ENCODE results near the gene WEE1. TPM values are rescaled to one million over a fixed set of nuclear protein-coding genes. Genes with fewer than 3 reads are reported as not detected.

The WEE1 gene
- total RNA-seq, 6 experiments from 2014 or later = 28.3 to 45.6 (median 39.4) TPM

DNA sequence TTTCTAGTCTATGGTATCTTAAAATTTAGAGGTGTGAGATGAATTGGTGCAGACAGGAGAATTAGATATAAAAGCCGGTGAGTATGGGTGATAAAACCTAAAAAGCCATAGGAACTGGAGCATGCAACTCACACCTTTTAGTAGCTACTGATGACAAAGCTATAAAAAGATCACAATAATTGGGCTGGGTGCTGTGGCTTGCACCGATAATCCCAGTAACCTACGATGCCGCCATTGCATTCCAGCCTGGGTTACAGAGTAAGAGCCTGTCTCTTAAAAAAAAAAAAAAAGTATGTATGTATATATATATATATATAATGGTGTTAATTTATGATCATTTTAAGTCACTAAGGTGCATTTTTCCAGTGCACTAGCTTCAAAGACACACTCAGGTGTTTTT, 17.2 kb downstream of the WEE1 start:
- DNase-seq = no peak
- H3K36me3 Mint-ChIP-seq (ENCODE audit: low read depth) = peaks cover 31% of the 10 kb centered on the region
- H3K27ac Mint-ChIP-seq = no peak overlapping the region
- no peak overlapping the region for H3K4me3 Mint-ChIP-seq
- no peaks in the 10 kb centered on the region for H3K27me3 Mint-ChIP-seq (ENCODE audit: insufficient read depth)
- H3K4me1 Mint-ChIP-seq (ENCODE audit: low read depth) = peaks cover 43% of the 10 kb centered on the region
- H3K9me3 Mint-ChIP-seq = no peaks in the 10 kb centered on the region
- TF ChIP-seq, protein P1, sequence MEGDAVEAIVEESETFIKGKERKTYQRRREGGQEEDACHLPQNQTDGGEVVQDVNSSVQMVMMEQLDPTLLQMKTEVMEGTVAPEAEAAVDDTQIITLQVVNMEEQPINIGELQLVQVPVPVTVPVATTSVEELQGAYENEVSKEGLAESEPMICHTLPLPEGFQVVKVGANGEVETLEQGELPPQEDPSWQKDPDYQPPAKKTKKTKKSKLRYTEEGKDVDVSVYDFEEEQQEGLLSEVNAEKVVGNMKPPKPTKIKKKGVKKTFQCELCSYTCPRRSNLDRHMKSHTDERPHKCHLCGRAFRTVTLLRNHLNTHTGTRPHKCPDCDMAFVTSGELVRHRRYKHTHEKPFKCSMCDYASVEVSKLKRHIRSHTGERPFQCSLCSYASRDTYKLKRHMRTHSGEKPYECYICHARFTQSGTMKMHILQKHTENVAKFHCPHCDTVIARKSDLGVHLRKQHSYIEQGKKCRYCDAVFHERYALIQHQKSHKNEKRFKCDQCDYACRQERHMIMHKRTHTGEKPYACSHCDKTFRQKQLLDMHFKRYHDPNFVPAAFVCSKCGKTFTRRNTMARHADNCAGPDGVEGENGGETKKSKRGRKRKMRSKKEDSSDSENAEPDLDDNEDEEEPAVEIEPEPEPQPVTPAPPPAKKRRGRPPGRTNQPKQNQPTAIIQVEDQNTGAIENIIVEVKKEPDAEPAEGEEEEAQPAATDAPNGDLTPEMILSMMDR (IDR thresholded peaks at IDR 0.05) = no peak

- peaks cover 4% of the 10 kb centered on the region; the same call in 1 of the 2 replicates for H3K36me3 Mint-ChIP-seq (ENCODE audit: low read depth)
- no peaks in the 10 kb centered on the region for H3K27me3 Mint-ChIP-seq (ENCODE audit: insufficient read depth)
- H3K27ac Mint-ChIP-seq = peak overlapping the region; percentile 49
- H3K9me3 Mint-ChIP-seq = no peaks in the 10 kb centered on the region
- H3K4me1 Mint-ChIP-seq (ENCODE audit: low read depth) = peaks cover 45% of the 10 kb centered on the region
- peak overlapping the region; percentile 24 for H3K4me3 Mint-ChIP-seq
- no peak for DNase-seq
- TF ChIP-seq, protein P1 (IDR thresholded peaks at IDR 0.05) = no peak
Measured at GRCh38 chr11:9594267-9595046, 21.0 kb downstream of the WEE1 start.

GRCh38 chr11:9596926-9597464, 23.5 kb downstream of the WEE1 start:
- Mint-ChIP-seq H3K27ac (no peak overlapping the region), H3K9me3 (no peaks in the 10 kb centered on the region), H3K36me3 (ENCODE audit: low read depth) (no peaks in the 10 kb centered on the region), H3K4me3 (no peak overlapping the region), H3K4me1 (ENCODE audit: low read depth) (peaks cover 62% of the 10 kb centered on the region), H3K27me3 (ENCODE audit: insufficient read depth) (no peaks in the 10 kb centered on the region; the same call in none of the 2 replicates)
- TF ChIP-seq, protein P1 (IDR thresholded peaks at IDR 0.05) = no peak
- DNase-seq = no peak

DNA sequence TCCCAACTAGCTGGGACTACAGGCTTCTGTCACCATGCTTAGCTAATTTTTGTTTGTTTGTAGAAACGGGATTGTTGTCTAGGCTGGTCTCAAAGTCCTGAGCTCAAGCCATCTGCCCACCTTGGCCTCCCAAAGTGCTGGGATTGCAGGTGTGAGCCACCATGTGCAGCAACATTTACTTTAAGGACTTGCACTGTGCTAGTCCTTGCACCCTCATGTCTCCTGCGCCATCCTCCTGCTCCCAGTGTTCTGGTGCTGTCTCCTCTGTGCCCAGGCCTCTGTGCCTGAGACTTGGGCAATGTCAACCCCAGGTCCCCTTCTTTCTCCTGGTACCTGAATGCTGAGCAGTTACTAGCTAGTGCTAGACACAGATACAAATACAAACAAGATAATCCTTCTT, 26.7 kb downstream of the WEE1 start:
- Mint-ChIP-seq H3K4me3 (no peak overlapping the region), H3K27me3 (ENCODE audit: insufficient read depth) (no peaks in the 10 kb centered on the region; the same call in none of the 2 replicates), H3K36me3 (ENCODE audit: low read depth) (no peaks in the 10 kb centered on the region), H3K9me3 (no peaks in the 10 kb centered on the region), H3K27ac (peak overlapping the region; percentile 85), H3K4me1 (ENCODE audit: low read depth) (peaks cover 34% of the 10 kb centered on the region)
- TF ChIP-seq, protein P1 (IDR thresholded peaks at IDR 0.05) = no peak
- no peak for DNase-seq

DNA sequence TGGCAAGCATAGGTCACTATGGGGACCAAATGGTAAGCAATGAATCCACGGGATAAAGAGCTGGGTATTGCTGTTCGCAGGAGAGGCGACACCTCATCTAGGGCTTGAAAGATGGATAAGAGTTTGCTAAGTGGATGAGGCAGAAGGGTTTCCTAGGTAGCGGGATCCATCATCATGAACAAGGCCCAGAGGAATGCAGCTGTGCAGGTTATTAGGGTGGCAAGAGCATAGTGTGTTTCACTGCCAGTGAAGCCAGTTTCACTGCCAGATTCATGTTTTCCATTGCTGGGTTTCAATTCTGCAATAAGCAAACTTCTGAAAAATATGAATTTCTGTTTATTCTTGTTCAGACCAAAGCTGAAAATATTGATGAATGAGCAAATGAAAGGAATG, 27.2 kb downstream of the WEE1 start:
- Mint-ChIP-seq H3K27ac (peak overlapping the region; percentile 85), H3K4me3 (peak overlapping the region; percentile 42; the same call in 1 of the 2 replicates), H3K9me3 (no peaks in the 10 kb centered on the region), H3K27me3 (ENCODE audit: insufficient read depth) (no peaks in the 10 kb centered on the region; the same call in none of the 2 replicates), H3K4me1 (ENCODE audit: low read depth) (peaks cover 29% of the 10 kb centered on the region), H3K36me3 (ENCODE audit: low read depth) (no peaks in the 10 kb centered on the region)
- DNase-seq = no peak
- TF ChIP-seq, protein P1 (IDR thresholded peaks at IDR 0.05) = no peak

All from HFFc6 (cell line).